ENCODE data around the gene COL23A1. TPM values are rescaled to one million over a fixed set of nuclear protein-coding genes. Genes with fewer than 3 reads are reported as not detected.

The COL23A1 gene
- total RNA-seq, 2 donors from 2014 or later: 0.17 to 0.19 TPM

DNA sequence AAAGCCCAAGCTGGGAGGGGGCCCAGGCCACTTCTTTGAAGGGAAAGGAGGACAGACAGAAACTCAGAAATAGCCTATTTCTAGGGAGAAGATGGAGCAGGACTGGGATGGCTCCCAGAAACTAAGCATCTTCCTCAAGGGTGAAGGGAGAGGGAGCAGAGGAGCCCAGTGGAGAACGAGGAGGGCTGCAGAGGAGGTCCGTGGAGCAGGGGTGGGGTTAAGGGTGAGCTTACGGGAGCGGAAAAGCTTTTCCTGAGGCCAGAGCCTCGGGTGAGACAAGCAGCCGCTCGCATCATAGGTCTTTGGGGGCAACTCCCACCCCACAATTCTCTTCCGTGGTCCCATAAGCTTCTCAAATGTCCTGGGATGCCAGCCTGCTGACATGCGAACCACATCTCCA is 230.5 kb downstream of the COL23A1 start:
- DNase-seq (ENCODE audit: low spot score) (peak; percentile 40), ATAC-seq (no peak)
- H3K27me3 Mint-ChIP-seq: peaks cover 4 to 24% of the 10 kb centered on the region in 2 donors
- H3K9me3 Mint-ChIP-seq: peaks cover 6% of the 10 kb centered on the region
- H3K36me3 Mint-ChIP-seq: no peaks in the 10 kb centered on the region
- peaks cover 11 to 15% of the 10 kb centered on the region in 2 donors for H3K4me1 Mint-ChIP-seq (ENCODE audit: low read depth in 2 of 2)
- no peak overlapping the region for H3K27ac Mint-ChIP-seq
- H3K4me3 Mint-ChIP-seq: no peak overlapping the region

DNA sequence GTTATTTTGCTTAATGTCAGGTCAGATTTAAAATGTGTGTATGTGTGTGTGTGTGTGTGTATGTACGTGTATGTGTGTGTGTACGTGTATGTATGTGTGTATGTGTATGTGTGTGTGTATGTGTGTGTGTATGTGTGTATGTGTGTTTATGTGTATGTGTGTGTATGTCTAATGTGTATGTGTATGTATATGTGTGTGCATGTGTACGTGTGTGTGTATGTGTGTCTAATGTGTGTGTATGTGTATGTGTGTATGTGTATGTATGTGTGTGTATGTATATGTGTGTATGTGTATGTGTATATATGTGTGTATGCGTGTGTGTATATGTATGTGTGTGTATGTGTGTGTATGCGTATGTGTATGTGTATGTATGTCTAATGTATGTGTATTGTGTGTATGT is 232.5 kb downstream of the COL23A1 start:
- Mint-ChIP-seq H3K9me3 (peaks cover 6% of the 10 kb centered on the region), H3K27me3 (peaks cover 9 to 24% of the 10 kb centered on the region in 2 donors), H3K4me1 (ENCODE audit: low read depth in 2 of 2) (peaks cover 11 to 12% of the 10 kb centered on the region in 2 donors), H3K27ac (no peak overlapping the region), H3K36me3 (no peaks in the 10 kb centered on the region), H3K4me3 (no peak overlapping the region)
- ATAC-seq (peak in 1 of 2 donors; percentile 25), DNase-seq (ENCODE audit: low spot score) (no peak)

DNA sequence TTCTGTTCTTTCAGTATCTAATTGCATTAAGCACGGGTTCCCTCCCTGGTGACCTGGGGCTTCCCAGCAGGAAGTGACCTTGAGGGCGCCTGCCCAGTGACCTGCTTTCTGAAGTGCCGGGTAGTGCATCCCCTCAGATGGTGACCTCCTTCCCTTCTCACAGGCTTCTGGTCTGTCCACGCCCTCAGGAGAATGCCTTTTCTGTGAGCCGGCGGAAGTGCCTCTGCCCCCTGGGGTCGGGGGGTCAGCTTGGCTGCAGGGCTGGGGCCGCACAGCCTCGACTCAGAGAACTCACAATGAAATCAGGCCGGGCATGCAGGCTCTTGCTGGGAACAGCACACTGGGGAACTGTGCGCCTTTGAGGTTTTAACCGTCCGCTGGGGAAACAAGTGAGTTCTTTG is 233.1 kb downstream of the COL23A1 start:
- Mint-ChIP-seq H3K27ac (no peak overlapping the region), H3K36me3 (no peaks in the 10 kb centered on the region), H3K9me3 (peaks cover 6% of the 10 kb centered on the region), H3K4me3 (no peak overlapping the region), H3K4me1 (ENCODE audit: low read depth in 2 of 2) (peaks cover 11 to 12% of the 10 kb centered on the region in 2 donors), H3K27me3 (peaks cover 9 to 24% of the 10 kb centered on the region in 2 donors)
- DNase-seq (ENCODE audit: low spot score) (peak; percentile 49), ATAC-seq (peak in 1 of 2 donors; percentile 26)

DNA sequence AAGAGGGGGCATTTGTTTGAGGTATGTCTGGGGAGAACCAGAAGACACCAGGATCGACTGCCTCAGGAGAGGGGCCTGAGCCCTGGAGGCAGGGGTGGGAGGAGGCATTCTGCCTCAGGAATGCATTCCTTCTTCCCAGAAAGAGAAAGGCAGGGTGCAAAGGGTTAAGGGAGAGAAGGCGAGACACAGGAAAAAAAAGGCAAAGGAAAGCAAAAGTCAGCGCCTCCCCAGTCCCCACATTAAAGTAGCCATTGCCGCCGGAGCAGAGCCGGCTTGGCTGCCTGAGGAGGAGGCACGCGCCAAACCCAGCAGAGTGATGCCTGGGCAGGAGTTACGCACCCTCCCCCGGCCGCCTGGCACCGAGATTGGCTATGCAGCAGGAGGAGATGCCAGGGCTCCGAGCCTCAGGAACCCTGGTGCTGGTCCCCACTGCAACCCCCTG is 233.7 kb downstream of the COL23A1 start:
- ATAC-seq: no peak
- no peaks in the 10 kb centered on the region for H3K36me3 Mint-ChIP-seq

DNA sequence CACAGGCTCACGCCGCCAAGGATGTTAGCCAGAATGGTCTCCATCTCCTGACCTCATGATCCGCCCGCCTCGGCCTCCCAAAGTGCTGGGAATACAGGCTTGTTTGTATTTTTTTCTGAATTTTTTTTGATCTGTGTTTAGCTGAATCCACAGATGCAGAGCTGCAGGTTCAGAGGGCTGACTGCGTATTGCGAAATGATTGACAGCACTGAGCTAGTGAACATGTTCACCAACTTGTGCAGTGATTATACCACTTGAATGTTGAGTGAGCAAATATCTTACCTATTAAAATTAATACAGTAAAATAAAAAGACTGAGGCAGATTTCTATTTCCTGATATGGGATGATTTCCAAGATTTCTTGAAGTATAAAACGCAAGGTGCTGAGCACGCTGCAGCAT is 234.5 kb downstream of the COL23A1 start:
- no peak overlapping the region for H3K27ac Mint-ChIP-seq
- H3K27me3 Mint-ChIP-seq: peaks cover 9 to 24% of the 10 kb centered on the region in 2 donors
- no peak overlapping the region for H3K4me3 Mint-ChIP-seq
- no peak for ATAC-seq
- H3K4me1 Mint-ChIP-seq (ENCODE audit: low read depth in 2 of 2): peaks cover 11 to 12% of the 10 kb centered on the region in 2 donors
- peaks cover 6% of the 10 kb centered on the region for H3K9me3 Mint-ChIP-seq
- H3K36me3 Mint-ChIP-seq: no peaks in the 10 kb centered on the region
- no peak for DNase-seq (ENCODE audit: low spot score)

More for the DNA sequence above, 233.7 kb downstream of the COL23A1 start:
- peak; percentile 37 for DNase-seq (ENCODE audit: low spot score)
- Mint-ChIP-seq H3K4me1 (ENCODE audit: low read depth in 2 of 2) (peaks cover 11 to 12% of the 10 kb centered on the region in 2 donors), H3K4me3 (no peak overlapping the region), H3K27me3 (peaks cover 9 to 24% of the 10 kb centered on the region in 2 donors), H3K27ac (no peak overlapping the region), H3K9me3 (peaks cover 6% of the 10 kb centered on the region)

DNA sequence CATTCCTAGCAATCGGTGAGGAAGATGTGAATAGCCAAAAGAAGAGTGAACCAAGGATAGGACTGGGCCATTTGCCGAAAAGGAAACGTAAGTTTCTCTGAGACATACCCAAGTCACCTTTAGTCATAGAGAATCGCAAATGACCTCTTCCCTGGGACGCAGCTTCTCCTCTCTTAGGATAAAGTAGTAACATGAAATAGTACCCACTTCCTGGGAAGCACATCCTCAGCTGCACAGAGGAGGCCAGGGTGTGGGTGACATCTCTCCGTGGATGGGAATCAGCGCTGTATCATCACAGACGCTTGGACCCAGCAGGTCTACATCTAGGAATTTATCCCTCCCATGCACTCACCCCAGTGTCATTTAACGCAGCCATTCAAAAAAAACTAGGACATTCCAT is 236.7 kb downstream of the COL23A1 start:
- no peak overlapping the region for H3K27ac Mint-ChIP-seq
- no peak for ATAC-seq
- DNase-seq (ENCODE audit: low spot score): peak; percentile 22

DNA sequence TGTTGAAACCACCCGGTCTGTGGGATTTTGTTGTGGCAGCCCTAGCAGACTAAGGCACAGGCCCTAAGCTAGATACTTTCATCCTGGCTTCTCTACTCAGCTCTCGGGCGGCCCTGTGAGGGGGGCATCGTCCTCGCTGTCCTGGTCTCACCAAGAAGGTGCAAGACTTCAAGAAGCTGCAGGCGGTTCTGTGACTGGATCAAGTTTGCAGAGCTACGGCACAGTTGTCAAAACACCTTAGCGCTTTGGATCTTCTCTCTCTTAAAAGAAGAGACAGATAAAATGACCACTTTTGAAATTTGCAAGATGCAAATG is 238.2 kb downstream of the COL23A1 start:
- H3K4me1 Mint-ChIP-seq (ENCODE audit: low read depth in 2 of 2): peaks cover 0 to 6% of the 10 kb centered on the region in 2 donors
- no peak overlapping the region for H3K27ac Mint-ChIP-seq
- ATAC-seq (no peak), DNase-seq (ENCODE audit: low spot score) (peak; percentile 6)
- no peaks in the 10 kb centered on the region for H3K9me3 Mint-ChIP-seq
- peaks cover 9 to 11% of the 10 kb centered on the region in 2 donors for H3K27me3 Mint-ChIP-seq
- no peak overlapping the region for H3K4me3 Mint-ChIP-seq
- H3K36me3 Mint-ChIP-seq: no peaks in the 10 kb centered on the region

More for the DNA sequence above, 236.7 kb downstream of the COL23A1 start:
- Mint-ChIP-seq H3K36me3 (no peaks in the 10 kb centered on the region), H3K4me1 (ENCODE audit: low read depth in 2 of 2) (peaks cover 11 to 12% of the 10 kb centered on the region in 2 donors), H3K9me3 (peaks cover 6% of the 10 kb centered on the region), H3K4me3 (no peak overlapping the region), H3K27me3 (peaks cover 9 to 24% of the 10 kb centered on the region in 2 donors)

DNA sequence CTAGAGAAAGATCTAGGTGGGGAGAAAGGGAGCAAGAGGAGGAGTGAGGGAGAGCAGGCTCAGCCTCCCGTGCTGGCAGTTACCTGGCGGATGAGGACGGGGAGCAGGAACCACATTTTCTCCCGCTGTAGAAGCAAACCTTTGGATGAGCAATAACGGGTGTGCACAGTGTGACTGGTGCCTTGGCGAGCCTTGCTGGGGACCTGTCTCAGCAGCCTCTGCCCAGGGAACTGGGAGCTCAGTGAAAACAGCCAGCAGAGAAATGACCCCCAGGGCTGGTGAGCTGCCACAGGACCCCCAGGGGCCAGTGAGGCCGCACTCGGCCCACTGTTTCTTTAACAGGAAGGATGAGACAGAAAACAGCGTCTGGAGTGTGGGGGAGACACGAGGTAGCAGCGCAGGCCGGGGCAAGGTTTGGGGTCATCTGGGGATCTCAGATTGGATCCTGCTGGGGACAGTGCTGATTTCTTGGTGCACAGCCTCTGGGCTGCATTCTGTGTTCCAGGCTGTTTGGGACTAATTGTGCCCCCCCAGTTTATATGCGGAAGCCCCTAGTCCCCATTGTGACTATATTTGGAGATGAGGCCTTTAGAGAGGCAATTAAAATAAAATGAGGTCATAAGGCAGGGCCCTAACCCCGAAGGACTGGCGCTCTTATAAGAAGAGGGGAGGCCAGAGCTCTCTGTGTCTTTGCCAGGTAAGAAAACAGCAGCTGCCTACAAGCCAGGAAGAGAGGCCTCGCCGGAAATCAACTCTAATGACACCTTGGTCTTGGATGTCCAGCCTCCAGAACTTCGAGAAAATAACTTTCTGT is 238.8 kb downstream of the COL23A1 start:
- no peaks in the 10 kb centered on the region for H3K9me3 Mint-ChIP-seq
- H3K4me1 Mint-ChIP-seq (ENCODE audit: low read depth in 2 of 2): peaks cover 0 to 6% of the 10 kb centered on the region in 2 donors

DNA sequence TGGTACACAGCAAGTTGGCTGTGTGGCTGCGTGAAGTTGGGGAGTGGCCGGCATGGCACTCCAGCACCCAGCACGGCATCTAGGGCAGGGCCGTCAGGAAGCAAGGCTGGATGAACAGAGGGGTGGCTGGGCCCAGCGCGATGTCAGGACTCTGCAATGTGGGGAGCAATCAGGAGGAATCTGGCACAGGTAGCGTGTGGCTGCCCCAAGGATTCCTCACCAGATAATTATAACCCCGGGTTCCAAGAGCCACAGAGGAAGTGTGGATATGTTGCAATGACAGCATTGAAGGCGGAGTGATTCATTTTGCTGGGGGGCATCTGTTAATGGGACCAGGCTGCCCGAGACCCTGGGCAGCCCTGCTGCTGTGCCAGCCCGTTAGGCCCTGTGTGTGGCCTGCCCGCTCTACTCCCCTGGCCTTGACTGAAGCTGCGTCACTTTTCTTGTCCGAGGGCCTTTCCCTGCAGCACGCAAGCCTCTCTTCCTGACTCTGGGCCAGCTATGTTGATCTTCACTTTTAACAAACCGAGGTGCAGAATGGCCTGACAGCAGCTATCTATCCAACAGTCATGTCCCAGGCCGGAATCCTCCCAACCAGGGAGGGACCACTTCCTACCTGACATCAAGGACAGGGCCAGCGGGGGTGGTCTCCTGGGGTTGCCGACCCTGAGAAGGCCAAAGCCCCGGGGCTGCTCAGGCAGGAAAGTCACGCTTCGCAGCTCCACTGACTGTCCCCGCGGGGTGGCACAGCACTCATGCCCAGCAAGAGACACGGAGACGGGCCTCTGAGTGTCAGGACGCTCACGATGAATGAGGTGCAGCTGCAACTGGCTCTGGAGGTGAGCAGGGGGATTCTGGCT is 239.6 kb downstream of the COL23A1 start:
- ATAC-seq (no peak), DNase-seq (ENCODE audit: low spot score) (peak; percentile 56)
- Mint-ChIP-seq H3K9me3 (no peaks in the 10 kb centered on the region), H3K4me3 (no peak overlapping the region), H3K36me3 (no peaks in the 10 kb centered on the region), H3K27ac (peak overlapping the region in 1 of 2 donors; percentile 57), H3K4me1 (ENCODE audit: low read depth in 2 of 2) (peaks cover 0 to 3% of the 10 kb centered on the region in 2 donors), H3K27me3 (peaks cover under 1 to 5% of the 10 kb centered on the region in 2 donors)

More for the DNA sequence above, 238.8 kb downstream of the COL23A1 start:
- no peak overlapping the region for H3K27ac Mint-ChIP-seq
- H3K36me3 Mint-ChIP-seq: no peaks in the 10 kb centered on the region
- ATAC-seq (no peak), DNase-seq (ENCODE audit: low spot score) (no peak)
- peaks cover 9% of the 10 kb centered on the region in 2 donors for H3K27me3 Mint-ChIP-seq
- H3K4me3 Mint-ChIP-seq: no peak overlapping the region

DNA sequence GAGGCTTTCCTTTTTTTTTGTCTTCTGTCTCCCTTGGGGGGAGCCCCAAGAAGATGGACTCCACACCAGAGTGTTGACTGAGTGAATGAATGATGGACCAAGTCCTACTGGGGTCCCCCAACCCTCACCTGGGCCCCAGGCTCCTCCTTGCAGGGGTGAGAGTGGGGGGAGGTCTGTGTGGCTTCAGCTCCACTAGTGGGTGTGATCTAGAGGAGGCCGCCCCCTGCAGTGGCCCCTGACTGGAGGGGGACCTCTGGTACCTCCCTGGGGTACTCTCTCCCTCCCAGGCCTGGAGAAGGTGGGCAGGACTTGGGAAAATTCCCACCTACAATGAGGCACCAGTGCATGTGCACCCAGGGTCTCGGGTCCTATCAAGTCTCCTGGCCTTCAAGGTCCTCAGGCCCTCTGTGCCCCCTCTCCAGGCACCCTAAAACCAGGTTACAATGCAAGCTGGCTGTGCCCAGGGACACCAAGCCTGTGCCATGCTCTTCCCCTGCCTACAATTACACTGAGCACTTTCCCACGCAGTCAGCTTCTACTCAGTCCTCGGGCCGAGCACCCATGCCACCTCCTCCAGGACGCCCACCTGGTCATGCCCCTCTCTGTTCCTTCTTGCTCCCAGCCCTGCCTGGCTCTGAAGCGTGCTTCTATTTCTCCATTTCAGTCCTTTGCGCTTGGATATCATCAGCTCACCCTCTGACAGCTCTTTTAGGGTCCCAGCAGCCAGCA is 240.4 kb downstream of the COL23A1 start:
- Mint-ChIP-seq H3K27me3 (peaks cover 0 to 5% of the 10 kb centered on the region in 2 donors), H3K27ac (peak overlapping the region in 1 of 2 donors; percentile 57), H3K4me3 (no peak overlapping the region), H3K4me1 (ENCODE audit: low read depth in 2 of 2) (peaks cover 0 to 3% of the 10 kb centered on the region in 2 donors), H3K36me3 (no peaks in the 10 kb centered on the region), H3K9me3 (no peaks in the 10 kb centered on the region)
- DNase-seq (ENCODE audit: low spot score) (peak; percentile 56), ATAC-seq (peak in 1 of 2 donors; percentile 28)

DNA sequence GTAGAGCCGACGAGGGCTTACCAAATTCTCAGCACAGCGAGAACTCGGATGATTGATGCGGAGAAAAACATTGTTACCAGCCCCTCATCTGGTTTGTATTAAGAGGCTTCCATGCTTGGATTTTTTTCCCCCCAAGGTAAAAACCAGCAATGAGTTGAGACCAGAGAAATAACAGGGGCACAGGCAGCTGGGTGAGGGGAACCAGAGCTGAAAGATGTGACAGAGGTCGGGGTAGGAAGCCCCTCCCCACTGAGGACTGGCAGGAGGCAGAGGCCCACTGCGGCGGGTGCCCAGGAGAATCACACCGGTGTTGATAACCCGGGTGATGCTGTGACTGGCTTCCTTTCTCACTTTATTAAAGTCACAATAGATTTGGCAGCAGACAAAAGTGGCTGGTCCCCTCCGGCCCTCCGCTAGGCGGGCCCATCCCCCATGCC is 241.1 kb downstream of the COL23A1 start:
- no peaks in the 10 kb centered on the region for H3K4me1 Mint-ChIP-seq (ENCODE audit: low read depth in 2 of 2)
- no peaks in the 10 kb centered on the region for H3K9me3 Mint-ChIP-seq
- DNase-seq (ENCODE audit: low spot score) (peak; percentile 8), ATAC-seq (peak in 1 of 2 donors; percentile 7)
- peaks cover 0 to 2% of the 10 kb centered on the region in 2 donors for H3K27me3 Mint-ChIP-seq
- no peaks in the 10 kb centered on the region for H3K36me3 Mint-ChIP-seq
- H3K4me3 Mint-ChIP-seq: no peak overlapping the region
- no peak overlapping the region for H3K27ac Mint-ChIP-seq

DNA sequence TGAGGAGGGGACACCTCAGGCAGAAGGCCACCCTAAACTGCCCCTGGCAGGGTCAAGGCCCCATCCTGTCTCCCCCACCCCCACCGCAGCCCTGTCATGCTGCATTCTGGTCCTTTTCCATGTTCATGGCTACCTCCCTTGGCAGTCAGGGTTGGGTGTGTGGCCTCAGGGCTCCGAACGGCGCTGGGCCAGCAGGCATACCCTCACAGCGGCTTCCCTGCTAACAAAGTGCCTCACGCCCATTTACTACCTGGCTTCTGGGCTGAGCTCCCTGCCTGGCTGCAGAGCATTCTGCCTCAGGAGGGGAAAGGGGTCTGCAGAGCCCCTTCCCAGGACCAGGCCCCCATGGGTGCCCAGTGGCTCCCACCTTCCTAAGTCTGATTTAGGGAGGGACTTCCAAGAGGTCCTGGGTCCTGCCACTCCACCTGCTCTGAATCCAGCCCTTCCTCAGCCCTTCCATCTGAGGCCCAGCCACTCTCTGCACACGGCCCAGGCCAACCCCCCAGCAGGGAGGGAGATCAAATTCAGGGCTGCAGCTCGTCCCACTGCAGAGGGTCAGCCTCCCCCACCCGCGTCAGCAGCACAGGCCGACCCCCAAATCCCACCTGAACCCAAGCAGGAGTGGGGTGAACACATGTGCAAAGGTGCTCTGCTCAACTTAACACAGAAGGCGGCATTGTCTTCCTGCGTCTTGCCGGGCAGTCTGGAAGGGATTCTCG is 241.7 kb downstream of the COL23A1 start:
- H3K4me3 Mint-ChIP-seq: no peak overlapping the region
- peak; percentile 31 for DNase-seq (ENCODE audit: low spot score)
- no peak for ATAC-seq
- no peaks in the 10 kb centered on the region for H3K4me1 Mint-ChIP-seq (ENCODE audit: low read depth in 2 of 2)
- H3K27ac Mint-ChIP-seq: no peak overlapping the region
- H3K36me3 Mint-ChIP-seq: no peaks in the 10 kb centered on the region
- peaks cover 0 to 2% of the 10 kb centered on the region in 2 donors for H3K27me3 Mint-ChIP-seq
- H3K9me3 Mint-ChIP-seq: no peaks in the 10 kb centered on the region

DNA sequence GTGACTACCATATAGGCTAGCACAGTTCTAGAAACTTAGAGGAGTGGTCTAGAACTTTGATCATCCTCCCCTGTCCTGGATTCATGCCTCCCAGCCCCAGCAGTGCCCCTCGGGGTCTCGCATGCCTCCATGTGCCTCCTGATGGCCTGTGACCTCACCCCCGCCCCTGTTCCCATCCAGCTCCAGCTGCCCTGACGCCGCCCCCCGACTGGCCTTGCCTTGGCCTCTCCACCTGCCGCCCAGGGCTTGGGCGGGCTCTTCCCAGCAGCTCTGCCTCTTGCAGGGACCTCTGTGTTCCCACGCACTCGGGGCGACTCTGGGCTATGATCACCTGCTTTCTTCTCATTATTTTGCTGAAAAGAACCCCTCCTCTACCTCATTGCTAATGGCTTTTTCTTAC is 242.2 kb downstream of the COL23A1 start:
- no peaks in the 10 kb centered on the region for H3K4me1 Mint-ChIP-seq (ENCODE audit: low read depth in 2 of 2)

More for the DNA sequence above, 242.2 kb downstream of the COL23A1 start:
- ATAC-seq (no peak), DNase-seq (ENCODE audit: low spot score) (peak; percentile 15)
- no peaks in the 10 kb centered on the region for H3K36me3 Mint-ChIP-seq
- no peaks in the 10 kb centered on the region for H3K9me3 Mint-ChIP-seq
- no peak overlapping the region for H3K27ac Mint-ChIP-seq
- H3K27me3 Mint-ChIP-seq: peaks cover 2 to 4% of the 10 kb centered on the region in 2 donors
- H3K4me3 Mint-ChIP-seq: no peak overlapping the region
